Neuronal stem cell (in vitro differentiated cells): ENCODE data around the gene AATK.

Experiments used
- DNase-seq: peaks from one replicate; pipeline ENCODE4 v3.0.0-alpha.2; 2013; ENCODE audit warnings: low spot score
- H2AFZ ChIP-seq: one replicate; pipeline ENCODE4 v1.6.1; 2013; ENCODE audit warnings: mild to moderate bottlenecking, low read length, inconsistent platforms
- H2AK5ac ChIP-seq: 2 replicates; pipeline ENCODE4 v1.6.1; 2013; ENCODE audit warnings: low read depth, mild to moderate bottlenecking, inconsistent platforms, low read length, moderate library complexity, mixed read lengths
- H2BK120ac ChIP-seq: 2 replicates; pipeline ENCODE4 v1.6.1; 2013; ENCODE audit warnings: low read depth, mild to moderate bottlenecking, inconsistent platforms, low read length, moderate library complexity, mixed read lengths
- H2BK12ac ChIP-seq: one replicate; pipeline ENCODE4 v1.6.1; 2013; ENCODE audit warnings: low read length, inconsistent platforms
- H2BK15ac ChIP-seq: 2 replicates; pipeline ENCODE4 v1.6.1; 2013; ENCODE audit warnings: mild to moderate bottlenecking, low read length, inconsistent platforms, mixed read lengths
- H2BK5ac ChIP-seq: one replicate; pipeline ENCODE4 v1.6.1; 2013; ENCODE audit warnings: inconsistent platforms, mild to moderate bottlenecking, low read length, moderate library complexity
- H3K14ac ChIP-seq: one replicate; pipeline ENCODE4 v1.6.1; 2013; ENCODE audit warnings: low read length, inconsistent platforms
- H3K18ac ChIP-seq: 2 replicates; pipeline ENCODE4 v1.6.1; 2013; ENCODE audit warnings: low read length, inconsistent platforms
- H3K23ac ChIP-seq: 2 replicates; pipeline ENCODE4 v1.6.1; 2013; ENCODE audit warnings: low read depth, mild to moderate bottlenecking, mixed read lengths, low read length, inconsistent platforms; ENCODE audit not compliant: poor library complexity
- H3K27ac ChIP-seq: replicated peaks from 3 replicates; pipeline ENCODE4 v1.5.1; 2013; ENCODE audit warnings: low read length, inconsistent platforms
- H3K27me3 ChIP-seq, 3 experiments: 2 replicates each; pipeline ENCODE4 v1.6.1; 2013; ENCODE audit warnings: low read length in 3 of 3, mild to moderate bottlenecking in 2 of 3, inconsistent platforms in 1 of 3, low read depth in 1 of 3, mixed read lengths in 1 of 3, moderate library complexity in 1 of 3; ENCODE audit not compliant: control insufficient read depth in 3 of 3, insufficient read depth in 3 of 3
- H3K36me3 ChIP-seq, 2 donors: replicated peaks in 1 of 2; 2 replicates each; pipeline ENCODE4 v1.6.1; 2013; ENCODE audit warnings: low read length in 2 of 2; ENCODE audit not compliant: control insufficient read depth in 2 of 2, insufficient read depth in 2 of 2
- H3K4ac ChIP-seq: 2 replicates; pipeline ENCODE4 v1.6.1; 2013; ENCODE audit warnings: inconsistent platforms, mild to moderate bottlenecking, low read length, moderate library complexity
- H3K4me1 ChIP-seq, 2 donors: 1 replicate in 1 of 2; 2 replicates in 1 of 2; pipeline ENCODE4 v1.6.1; 2013; ENCODE audit warnings: low read length in 2 of 2, low read depth in 1 of 2; ENCODE audit not compliant: control insufficient read depth in 2 of 2, insufficient read depth in 1 of 2
- H3K4me2 ChIP-seq: one replicate; pipeline ENCODE4 v1.6.1; 2013; ENCODE audit warnings: mild to moderate bottlenecking, low read length, inconsistent platforms; ENCODE audit not compliant: insufficient read depth, poor library complexity, severe bottlenecking
- H3K4me3 ChIP-seq, 2 donors: 2 replicates each; pipeline ENCODE4 v1.5.1; 2013; ENCODE audit warnings: low read length in 2 of 2, mild to moderate bottlenecking in 2 of 2, inconsistent platforms in 1 of 2, moderate library complexity in 1 of 2
- H3K79me1 ChIP-seq: one replicate; pipeline ENCODE4 v1.6.1; 2013; ENCODE audit warnings: low read depth, mild to moderate bottlenecking, inconsistent platforms, low read length, moderate library complexity
- H3K9ac ChIP-seq: one replicate; pipeline ENCODE4 v1.6.1; 2013; ENCODE audit warnings: mild to moderate bottlenecking, low read depth, low read length, inconsistent platforms; ENCODE audit not compliant: poor library complexity
- H3K9me3 ChIP-seq, 2 donors: replicated peaks in 1 of 2; 2 replicates each; pipeline versions ENCODE3 to v1.6.1; 2013; ENCODE audit warnings: low read length in 2 of 2, mild to moderate bottlenecking in 2 of 2, inconsistent platforms in 1 of 2, low read depth in 1 of 2, mixed read lengths in 1 of 2, moderate library complexity in 1 of 2; ENCODE audit not compliant: control insufficient read depth in 2 of 2, insufficient read depth in 1 of 2
- H4K8ac ChIP-seq: one replicate; pipeline ENCODE4 v1.6.1; 2013; ENCODE audit warnings: low read depth, mild to moderate bottlenecking, inconsistent platforms, low read length, moderate library complexity
- H4K91ac ChIP-seq: one replicate; pipeline ENCODE4 v1.6.1; 2013; ENCODE audit warnings: low read length, low read depth, mild to moderate bottlenecking, inconsistent platforms; ENCODE audit not compliant: poor library complexity
- WGBS, 2 donors: extraction: QIAGEN DNeasy Blood & Tissue Kit; methylation state at CpG; one replicate each; pipeline ENCODE4 v1.1.7; 2013; ENCODE audit warnings: missing lambda C conversion rate in 2 of 2, mixed read lengths in 1 of 2; ENCODE audit not compliant: insufficient read length in 2 of 2, insufficient replicate concordance in 1 of 2; ENCODE audit errors: extremely low coverage in 2 of 2; 5-methylcytosine and 5-hydroxymethylcytosine counted together

Gene AATK

DNA sequence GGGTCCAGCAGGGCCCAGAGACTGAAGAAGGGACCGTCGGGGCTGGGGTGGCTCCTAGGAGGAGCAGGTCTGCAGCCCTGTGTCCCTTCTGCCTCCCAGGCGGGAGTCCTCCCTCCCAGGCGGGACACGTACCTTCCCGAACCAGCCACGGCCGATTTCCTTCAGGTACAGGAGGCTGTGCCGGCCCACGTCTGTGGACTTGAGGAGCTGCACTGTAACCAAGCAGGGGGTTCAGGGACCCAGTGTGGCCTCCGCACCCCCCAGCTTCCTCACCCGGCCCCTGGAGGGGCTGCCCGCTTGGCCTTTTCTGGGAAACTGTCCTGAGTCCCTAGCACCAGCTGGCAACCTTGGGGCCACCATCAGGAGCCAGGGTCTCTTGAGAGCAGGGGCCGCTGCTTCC is 37.7 kb downstream of the AATK start:
- DNase-seq: no peak
- H2BK12ac ChIP-seq: no peak overlapping the region
- H2AFZ ChIP-seq: no peak overlapping the region
- H3K36me3 ChIP-seq: no peaks in the 10 kb centered on the region
- H3K4ac ChIP-seq: no peak overlapping the region
- H2BK15ac ChIP-seq: peak overlapping the region; percentile 99
- peak overlapping the region; percentile 7 for H3K18ac ChIP-seq
- no peak overlapping the region for H4K8ac ChIP-seq
- H3K4me2 ChIP-seq: no peak overlapping the region
- no peak overlapping the region for H4K91ac ChIP-seq
- H3K4me1 ChIP-seq: peaks cover 34 to 41% of the 10 kb centered on the region in 2 donors
- H3K9me3 ChIP-seq: no peaks in the 10 kb centered on the region
- peak overlapping the region; percentile 99 for H2AK5ac ChIP-seq
- no peak overlapping the region for H3K27ac ChIP-seq
- peak overlapping the region; percentile 20 for H3K23ac ChIP-seq
- H2BK5ac ChIP-seq: peak overlapping the region; percentile 99
- H3K79me1 ChIP-seq: peaks cover 4% of the 10 kb centered on the region
- WGBS, 2 donors: no CpG with 5 or more reads among the region's 14 CpGs
- H3K14ac ChIP-seq: no peak overlapping the region
- no peak overlapping the region for H3K4me3 ChIP-seq
- H3K9ac ChIP-seq: no peak overlapping the region
- peak overlapping the region; percentile 89 for H2BK120ac ChIP-seq
- H3K27me3 ChIP-seq: peaks cover 0 to 1% (median 0%) of the 10 kb centered on the region in 3 experiments

DNA sequence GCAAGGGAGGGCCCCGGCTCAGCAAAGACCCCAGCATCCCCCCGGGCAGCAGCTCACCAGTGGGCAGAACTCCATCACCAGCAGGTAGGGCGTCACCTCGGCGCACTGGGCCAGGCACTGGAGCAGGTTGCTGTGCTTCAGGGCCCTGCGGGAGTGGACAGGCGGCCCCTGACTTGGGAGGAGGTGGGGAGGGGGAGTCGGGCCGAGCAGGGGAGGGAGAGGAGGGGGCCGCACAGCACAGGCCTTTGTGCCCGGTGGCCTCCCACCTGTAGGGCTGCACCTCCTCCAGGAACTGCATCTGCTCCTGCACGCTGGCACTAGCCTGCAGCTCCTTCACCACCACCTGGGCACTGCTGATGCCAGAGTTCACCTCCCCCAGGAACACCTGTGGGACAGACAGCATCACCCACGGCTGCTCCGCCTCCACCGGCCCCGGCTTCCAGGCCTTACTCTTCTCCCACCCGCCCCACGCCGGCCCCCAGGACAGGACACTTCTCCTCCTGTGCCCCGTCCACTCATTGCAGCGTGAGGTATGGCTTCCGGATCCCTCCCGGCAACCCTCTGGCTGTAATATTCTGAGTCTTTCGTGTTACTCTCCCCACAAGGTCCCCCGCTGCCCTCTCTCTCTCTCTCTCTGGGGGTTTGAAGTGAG is 38.4 kb downstream of the AATK start:
- no peak overlapping the region for H3K27ac ChIP-seq
- peak overlapping the region; percentile 99 for H2BK5ac ChIP-seq
- H3K4me3 ChIP-seq: no peak overlapping the region
- peaks cover 0 to 8% (median 0%) of the 10 kb centered on the region in 3 experiments for H3K27me3 ChIP-seq
- H3K9me3 ChIP-seq: no peaks in the 10 kb centered on the region
- peaks cover 5% of the 10 kb centered on the region for H3K79me1 ChIP-seq
- H2BK12ac ChIP-seq: peak overlapping the region; percentile 22
- DNase-seq: no peak
- peaks cover 28 to 34% of the 10 kb centered on the region in 2 donors for H3K4me1 ChIP-seq
- no peak overlapping the region for H3K4me2 ChIP-seq
- no peak overlapping the region for H2AFZ ChIP-seq
- WGBS, 2 donors: no CpG with 5 or more reads among the region's 25 CpGs
- H3K4ac ChIP-seq: no peak overlapping the region
- H3K23ac ChIP-seq: peak overlapping the region; percentile 80
- H3K36me3 ChIP-seq: no peaks in the 10 kb centered on the region
- H4K8ac ChIP-seq: no peak overlapping the region
- H2BK15ac ChIP-seq: peak overlapping the region; percentile 99
- peak overlapping the region; percentile 97 for H3K14ac ChIP-seq
- no peak overlapping the region for H3K9ac ChIP-seq
- H4K91ac ChIP-seq: no peak overlapping the region
- H2BK120ac ChIP-seq: peak overlapping the region; percentile 99
- peak overlapping the region; percentile 99 for H2AK5ac ChIP-seq
- peak overlapping the region; percentile 87 for H3K18ac ChIP-seq

DNA sequence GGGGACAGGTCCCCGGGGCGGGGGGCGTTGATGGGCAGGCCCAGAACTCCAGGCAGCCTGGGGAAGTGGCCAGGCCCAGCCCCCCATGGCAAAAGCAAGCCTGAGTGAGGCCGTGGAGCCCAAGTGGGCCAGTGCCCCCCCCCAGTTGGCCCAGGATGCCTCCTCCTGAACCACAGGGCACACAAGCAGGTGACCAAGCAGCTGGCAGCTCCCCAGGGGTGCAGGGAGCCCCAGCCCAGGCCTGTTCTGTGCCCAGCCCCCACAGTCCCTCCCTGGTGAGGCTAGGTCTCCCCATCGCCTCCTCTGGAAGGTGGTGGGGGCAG is 38.9 kb downstream of the AATK start:
- Histone ChIP-seq H3K4ac (no peak overlapping the region), H3K79me1 (peaks cover 8% of the 10 kb centered on the region), H3K18ac (peak overlapping the region; percentile 87), H3K27me3 (peaks cover 0 to 13% (median 0%) of the 10 kb centered on the region in 3 experiments), H3K27ac (no peak overlapping the region), H2BK15ac (peak overlapping the region; percentile 81), H3K14ac (no peak overlapping the region), H3K4me2 (no peak overlapping the region), H2BK120ac (peak overlapping the region; percentile 99), H3K36me3 (no peaks in the 10 kb centered on the region), H3K9ac (peak overlapping the region; percentile 21), H2AFZ (no peak overlapping the region), H4K8ac (no peak overlapping the region), H2BK5ac (no peak overlapping the region), H2BK12ac (no peak overlapping the region), H3K9me3 (no peaks in the 10 kb centered on the region), H3K23ac (peak overlapping the region; percentile 80), H2AK5ac (peak overlapping the region; percentile 99), H3K4me1 (peaks cover 27 to 33% of the 10 kb centered on the region in 2 donors), H3K4me3 (no peak overlapping the region), H4K91ac (no peak overlapping the region)
- WGBS, 2 donors: no CpG with 5 or more reads among the region's 5 CpGs
- DNase-seq: no peak

DNA sequence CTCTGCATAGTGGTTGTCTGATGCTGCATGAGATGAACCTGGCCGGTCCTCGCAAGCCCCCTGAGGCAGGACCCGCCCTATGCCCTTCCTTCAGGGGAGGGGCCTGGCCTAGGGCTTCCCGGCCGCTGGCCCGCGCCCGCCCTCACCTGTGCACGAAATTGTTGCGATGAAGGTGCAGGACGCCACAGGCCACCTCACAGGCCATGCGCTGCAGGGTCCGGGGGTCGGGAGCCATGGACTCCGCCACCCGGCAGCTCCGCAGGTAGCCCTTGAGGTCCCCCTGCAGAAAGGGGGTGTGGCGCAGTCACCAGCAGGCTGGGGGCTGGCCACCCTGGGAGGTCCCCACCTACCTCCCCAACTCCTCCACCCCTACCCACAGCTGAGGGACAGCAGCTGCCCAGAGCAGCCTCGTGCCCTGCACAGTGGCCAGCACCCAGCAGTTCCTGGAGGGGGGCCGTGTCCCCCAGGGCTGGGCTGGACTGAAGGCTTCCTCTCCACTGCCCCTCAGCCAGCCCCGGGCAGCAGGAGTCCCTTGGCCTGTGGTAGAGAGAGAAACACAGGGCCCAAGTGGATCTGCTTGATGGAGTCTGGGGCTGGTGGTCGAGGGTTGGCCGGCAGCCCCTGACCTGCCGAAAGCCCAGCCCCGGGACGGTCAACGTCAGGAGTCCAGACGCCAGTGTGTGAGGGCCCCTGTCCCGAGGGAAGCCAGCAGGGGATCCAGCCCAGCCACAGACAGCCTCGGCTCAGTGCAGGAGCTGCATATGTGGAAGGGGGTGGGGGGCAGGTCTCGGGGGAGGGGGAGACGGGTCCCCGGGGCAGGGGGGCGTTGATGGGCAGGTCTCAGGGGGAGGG is 39.5 kb downstream of the AATK start:
- H3K4me1 ChIP-seq: peaks cover 23 to 31% of the 10 kb centered on the region in 2 donors
- no CpG with 5 or more reads among the region's 34 CpGs for WGBS, 2 donors

More for the DNA sequence above, 39.5 kb downstream of the AATK start:
- Histone ChIP-seq H3K4ac (peak overlapping the region; percentile 97), H3K9me3 (no peaks in the 10 kb centered on the region), H4K8ac (peak overlapping the region; percentile 17), H3K4me2 (no peak overlapping the region), H3K27me3 (peaks cover 0 to 18% (median 0%) of the 10 kb centered on the region in 3 experiments), H3K36me3 (no peaks in the 10 kb centered on the region), H2BK5ac (no peak overlapping the region), H2BK120ac (no peak overlapping the region), H3K14ac (peak overlapping the region; percentile 82), H2BK15ac (peak overlapping the region; percentile 37), H3K9ac (peak overlapping the region; percentile 21), H2AK5ac (peak overlapping the region; percentile 92), H3K79me1 (peaks cover 5% of the 10 kb centered on the region), H3K27ac (no peak overlapping the region), H3K18ac (peak overlapping the region; percentile 80), H3K23ac (peak overlapping the region; percentile 65), H4K91ac (no peak overlapping the region), H2AFZ (no peak overlapping the region), H2BK12ac (peak overlapping the region; percentile 94), H3K4me3 (no peak overlapping the region)
- no peak for DNase-seq
